Body of pancreas (tissue), 4 donors: Measurements from ENCODE around the gene FUBP3.

Source experiments
- POLR2A ChIP-seq, 3 donors: fragments of 450-650 bp; IDR thresholded peaks; one replicate each; pipeline ENCODE4 v1.6.1; 2016; ENCODE audit warnings: antibody characterized with exemption in 3 of 3, mild to moderate bottlenecking in 2 of 3
- TF ChIP-seq, protein P1 (sequence below), 7 experiments: fragments of 450-650 bp in 4 of 7; fragments of 200-600 bp in 3 of 7; sonication (generic) in 3 of 7; IDR thresholded peaks; one replicate each; pipeline ENCODE4 v1.5.1; 2016 to 2019; ENCODE audit warnings: antibody characterized with exemption in 7 of 7

DNA sequence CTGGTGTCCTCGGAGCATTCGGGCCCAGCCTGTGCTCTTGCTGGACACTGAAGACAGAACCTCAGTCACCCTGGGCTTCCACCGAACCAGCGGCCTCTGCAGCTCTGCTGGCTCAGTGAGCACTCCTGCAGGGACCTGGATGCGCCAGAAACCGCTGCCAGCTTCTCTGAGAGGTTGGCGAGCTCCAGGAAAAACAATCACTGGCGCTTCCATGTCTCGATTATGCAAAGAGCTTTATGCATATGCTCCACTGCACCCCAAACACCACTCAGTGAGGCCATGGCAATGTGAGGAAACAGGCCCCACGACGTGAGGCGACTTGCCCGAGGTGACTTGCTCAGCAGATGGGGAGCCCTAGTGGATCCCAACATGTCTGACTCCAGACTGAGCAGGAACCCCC lies 96.0 kb downstream of the FUBP3 start:
- TF ChIP-seq, protein P1, sequence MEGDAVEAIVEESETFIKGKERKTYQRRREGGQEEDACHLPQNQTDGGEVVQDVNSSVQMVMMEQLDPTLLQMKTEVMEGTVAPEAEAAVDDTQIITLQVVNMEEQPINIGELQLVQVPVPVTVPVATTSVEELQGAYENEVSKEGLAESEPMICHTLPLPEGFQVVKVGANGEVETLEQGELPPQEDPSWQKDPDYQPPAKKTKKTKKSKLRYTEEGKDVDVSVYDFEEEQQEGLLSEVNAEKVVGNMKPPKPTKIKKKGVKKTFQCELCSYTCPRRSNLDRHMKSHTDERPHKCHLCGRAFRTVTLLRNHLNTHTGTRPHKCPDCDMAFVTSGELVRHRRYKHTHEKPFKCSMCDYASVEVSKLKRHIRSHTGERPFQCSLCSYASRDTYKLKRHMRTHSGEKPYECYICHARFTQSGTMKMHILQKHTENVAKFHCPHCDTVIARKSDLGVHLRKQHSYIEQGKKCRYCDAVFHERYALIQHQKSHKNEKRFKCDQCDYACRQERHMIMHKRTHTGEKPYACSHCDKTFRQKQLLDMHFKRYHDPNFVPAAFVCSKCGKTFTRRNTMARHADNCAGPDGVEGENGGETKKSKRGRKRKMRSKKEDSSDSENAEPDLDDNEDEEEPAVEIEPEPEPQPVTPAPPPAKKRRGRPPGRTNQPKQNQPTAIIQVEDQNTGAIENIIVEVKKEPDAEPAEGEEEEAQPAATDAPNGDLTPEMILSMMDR (IDR thresholded peaks at IDR 0.05): no peak
- no peak for TF ChIP-seq POLR2A (IDR thresholded peaks at IDR 0.05)
